SHP77 treated with DMSO at 0.1 percent for 48 hours (cell line): Measurements from ENCODE around the gene SLC4A7.

Experiments used
- DNase-seq: peaks from one replicate; lab custom pipeline; 2025; lab: John Stamatoyannopoulos, UW

Gene SLC4A7

GRCh38 chr3:27325419-27325818, 158.8 kb downstream of the SLC4A7 start:
- DNase-seq: no peak

- DNase-seq: no peak
Measured at GRCh38 chr3:27324686-27325085, 159.5 kb downstream of the SLC4A7 start.

- no peak for DNase-seq
Measured at GRCh38 chr3:27323087-27323570, 161.1 kb downstream of the SLC4A7 start.
